GM13977 (cell line): Measurements from ENCODE around the gene ATP23.

Source experiments
- DNase-seq: peaks from one replicate; pipeline ENCODE4 v3.0.0; 2012; ENCODE audit warnings: low spot score
- CTCF ChIP-seq: IDR thresholded peaks from 2 replicates; pipeline ENCODE4 v1.5.1; 2012; ENCODE audit warnings: mild to moderate bottlenecking, control low read depth; ENCODE audit not compliant: insufficient read depth; ENCODE audit errors: extremely low read depth, missing control alignments
- in situ Hi-C: fragments of 300-500 bp; cut with MboI; formaldehyde crosslinking; loops from one replicate; pipeline ENCODE4 v1.12.0; 2022; ENCODE audit warnings: low sequenced_read_pairs, low pct_unique_long_range_greater_than_20kb, mixed read lengths, inconsistent platforms; ENCODE audit not compliant: unreplicated experiment

Gene ATP23

DNA sequence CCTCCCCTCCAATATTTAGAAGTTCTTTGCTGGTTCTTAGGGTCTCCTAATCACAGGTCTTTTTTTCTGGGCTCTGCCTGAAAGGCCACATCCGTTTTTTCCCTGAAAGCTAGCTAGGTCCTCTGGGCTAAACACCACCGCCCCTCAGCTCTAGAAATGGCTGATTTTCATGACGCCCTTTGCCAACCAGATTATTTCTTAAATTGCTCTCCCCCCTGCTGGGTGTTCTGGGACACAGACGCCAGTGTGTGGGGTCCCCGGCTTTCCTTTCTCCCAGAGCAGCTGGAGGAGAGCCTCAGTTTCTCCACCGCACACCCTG is 45.3 kb upstream of the ATP23 start:
- no peak for DNase-seq
- in situ Hi-C loops = no loop called here
- no peak for TF ChIP-seq CTCF

DNA sequence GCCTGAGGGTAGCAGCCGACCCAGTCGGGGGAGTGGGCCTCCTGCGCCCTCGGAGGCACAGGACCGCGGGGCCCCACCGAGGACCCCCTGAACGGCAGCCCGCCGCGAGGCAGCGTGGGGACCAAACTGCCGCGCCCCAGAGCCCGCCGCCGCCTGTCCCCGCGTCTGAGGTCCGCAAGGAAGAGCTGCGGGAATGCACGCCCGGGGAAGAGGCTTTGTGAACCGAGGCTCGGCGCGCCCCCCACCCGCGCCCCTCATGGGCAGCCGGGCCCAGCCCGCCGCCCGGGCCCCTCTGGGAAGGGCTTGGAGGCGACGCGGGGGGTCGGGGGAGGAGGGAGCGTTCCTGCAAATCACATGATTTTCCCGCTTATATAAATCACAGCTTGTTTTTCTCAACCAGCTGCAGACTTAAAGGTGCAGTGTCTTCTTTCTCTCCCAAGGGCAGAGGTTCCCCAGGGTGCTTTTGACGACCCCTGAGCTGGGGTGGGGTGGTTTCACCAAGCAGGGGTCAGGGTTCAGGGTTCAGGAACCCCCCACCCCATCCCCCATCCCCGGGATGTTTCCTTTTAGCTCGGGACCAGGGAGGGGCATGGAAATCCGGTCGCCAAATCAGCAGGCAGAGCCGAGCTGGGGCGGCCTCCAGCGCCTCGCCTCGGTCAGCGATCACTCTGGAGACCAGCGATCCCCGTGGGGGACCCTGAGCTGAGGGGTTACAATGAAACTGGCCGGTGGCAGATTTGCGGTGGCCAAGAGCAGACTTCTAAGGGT is 44.7 kb upstream of the ATP23 start:
- in situ Hi-C loops = no loop called here
- DNase-seq = no peak
- TF ChIP-seq CTCF = peak; percentile 33

DNA sequence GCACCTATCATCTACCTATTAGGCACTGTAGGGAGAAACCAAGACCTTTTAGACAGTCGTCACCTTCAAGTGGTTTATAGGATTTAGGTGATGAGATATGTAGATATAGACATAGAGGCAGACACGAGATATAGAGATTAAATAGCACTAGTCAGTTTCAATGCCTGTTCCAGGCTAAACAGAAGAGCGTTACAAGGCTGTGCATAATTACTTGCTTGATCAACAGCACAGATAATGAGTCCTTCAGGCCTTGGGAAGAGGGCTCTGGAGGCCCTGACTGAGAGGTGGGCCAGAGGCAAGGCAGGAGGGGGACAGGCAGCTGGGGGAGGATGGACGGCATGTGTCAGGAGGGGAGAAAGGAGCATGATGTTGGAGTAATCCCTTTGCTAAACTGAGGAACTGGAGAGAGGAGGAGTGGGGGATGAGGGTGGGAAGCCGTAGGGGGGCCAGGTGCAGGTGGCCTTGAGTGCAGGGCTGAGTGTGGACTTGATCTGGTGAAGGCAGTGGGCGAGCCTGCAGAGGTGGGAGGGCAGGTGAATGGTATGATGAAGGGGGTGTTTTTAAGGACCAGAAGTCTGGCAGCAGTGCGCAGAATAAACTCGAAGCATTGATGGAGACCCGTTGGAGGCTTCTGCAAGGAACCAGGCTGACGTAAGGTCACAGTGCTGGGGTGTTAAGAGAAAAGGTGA is 43.9 kb upstream of the ATP23 start:
- in situ Hi-C loops = no loop called here
- no peak for TF ChIP-seq CTCF
- no peak for DNase-seq

- in situ Hi-C loops = no loop called here
- DNase-seq = peak; percentile 59
- TF ChIP-seq CTCF = no peak
Observed at GRCh38 chr12:57898308-57898970, 42.9 kb upstream of the ATP23 start.

DNA sequence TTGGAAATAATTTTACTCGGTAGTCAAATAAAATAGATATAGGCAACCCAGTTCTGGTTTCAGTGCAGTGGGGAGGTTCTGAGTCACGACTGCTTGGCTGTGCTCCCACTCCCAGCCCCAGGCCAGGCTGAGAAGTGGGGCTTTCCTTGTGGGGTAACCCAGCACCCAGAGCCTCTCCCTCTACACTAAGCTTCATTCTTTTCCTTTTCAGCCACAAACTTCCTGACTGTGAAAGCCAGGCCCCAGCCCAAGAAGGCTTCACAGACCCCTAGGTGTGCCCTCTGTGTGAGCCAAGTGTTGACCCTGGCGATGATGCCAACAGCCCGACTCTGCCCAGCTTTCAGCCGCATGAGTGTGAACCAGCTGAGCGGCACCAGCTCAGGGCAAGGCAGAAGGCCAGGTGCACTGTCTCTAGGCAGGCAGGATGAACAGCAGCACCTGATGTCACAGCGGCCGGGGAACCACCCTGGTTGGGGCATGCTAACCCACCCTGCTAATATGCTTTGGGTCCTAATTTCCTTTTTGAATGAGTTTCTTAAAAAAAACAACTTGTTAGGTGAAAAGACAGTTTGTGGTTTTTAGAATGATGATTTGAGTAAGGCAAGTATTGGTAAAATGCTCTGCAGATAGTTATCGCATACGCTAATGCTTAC is 42.2 kb upstream of the ATP23 start:
- in situ Hi-C loops = no loop called here
- peak; percentile 83 for DNase-seq
- TF ChIP-seq CTCF = no peak

- in situ Hi-C loops = loop anchor here (10.0 kb wide), 1 partner anchor 68 kb away; no protein-coding TSS in a partner anchor
- no peak for DNase-seq
- no peak for TF ChIP-seq CTCF
Observed at GRCh38 chr12:57902478-57902969, 38.8 kb upstream of the ATP23 start.
